DND-41 (cell line): ENCODE measurements around the gene BCL3.

Source experiments
- ATAC-seq: fragments of 200-7000 bp; cut with Tn5 transposase; 3 replicates; pipeline ENCODE4 v1.9.1; 2021; ENCODE audit warnings: low read depth; ENCODE audit not compliant: insufficient read depth
- DNase-seq: peaks from one replicate; pipeline ENCODE4 v3.0.0-alpha.2; 2020
- H2AFZ ChIP-seq: 2 replicates; pipeline ENCODE4 v1.6.0; 2012; ENCODE audit warnings: low read depth, low read length
- H3K27ac ChIP-seq: 2 replicates; pipeline ENCODE4 v1.5.1; 2012; ENCODE audit warnings: low read length, inconsistent platforms
- H3K27me3 ChIP-seq: fragments of 200-600 bp; sonication (generic); 2 replicates; pipeline ENCODE4 v1.6.0; 2012; ENCODE audit warnings: low read length, mild to moderate bottlenecking, inconsistent platforms; ENCODE audit not compliant: insufficient read depth, poor library complexity
- H3K36me3 ChIP-seq: 2 replicates; pipeline ENCODE4 v1.5.1; 2012; ENCODE audit warnings: low read length, inconsistent platforms; ENCODE audit not compliant: insufficient read depth
- H3K4me1 ChIP-seq: 2 replicates; pipeline ENCODE4 v1.5.1; 2012; ENCODE audit warnings: mild to moderate bottlenecking, low read length; ENCODE audit not compliant: insufficient read depth
- H3K4me2 ChIP-seq: 2 replicates; pipeline ENCODE4 v1.6.0; 2012; ENCODE audit warnings: mild to moderate bottlenecking, moderate library complexity, low read length, inconsistent platforms; ENCODE audit not compliant: insufficient read depth
- H3K4me3 ChIP-seq, 2 experiments: fragments of 200-600 bp in 1 of 2; shearing (Covaris generic) in 1 of 2; 2 replicates each; pipeline ENCODE4 v1.5.1; 2012 to 2016; ENCODE audit warnings: inconsistent platforms in 2 of 2, low read length in 2 of 2, mild to moderate bottlenecking in 2 of 2, low read depth in 1 of 2, moderate library complexity in 1 of 2
- H3K79me2 ChIP-seq: 2 replicates; pipeline ENCODE4 v1.6.0; 2012; ENCODE audit warnings: low read length, inconsistent platforms; ENCODE audit not compliant: insufficient read depth
- H3K9ac ChIP-seq: 2 replicates; pipeline ENCODE4 v1.6.0; 2012; ENCODE audit warnings: low read depth, mild to moderate bottlenecking, inconsistent platforms, low read length, moderate library complexity
- H3K9me3 ChIP-seq: 2 replicates; pipeline ENCODE4 v1.5.1; 2012; ENCODE audit warnings: low read length, moderate library complexity, mild to moderate bottlenecking, inconsistent platforms; ENCODE audit not compliant: insufficient read depth, severe bottlenecking
- H4K20me1 ChIP-seq: 2 replicates; pipeline ENCODE4 v1.6.0; 2012; ENCODE audit warnings: low read length; ENCODE audit not compliant: insufficient read depth
- CTCF ChIP-seq: IDR thresholded peaks from 2 replicates; pipeline ENCODE4 v1.5.1; 2012; ENCODE audit warnings: borderline replicate concordance, low read length, moderate library complexity, mild to moderate bottlenecking; ENCODE audit not compliant: poor library complexity, severe bottlenecking; ENCODE audit errors: extremely low read depth
- EZH2 ChIP-seq: IDR thresholded peaks from 3 replicates; pipeline ENCODE4 v1.6.1; 2012; ENCODE audit warnings: borderline replicate concordance, low read depth, mild to moderate bottlenecking, moderate library complexity, low read length, inconsistent platforms; ENCODE audit not compliant: severe bottlenecking

BCL3 gene

GRCh38 chr19:44745887-44746600, 2.5 kb upstream of the BCL3 start:
- Histone ChIP-seq H3K4me2 (no peak overlapping the region), H4K20me1 (peaks cover 11% of the 10 kb centered on the region), H3K4me1 (peaks cover 13% of the 10 kb centered on the region), H3K79me2 (no peaks in the 10 kb centered on the region), H3K4me3 (no peak overlapping the region), H3K9ac (no peak overlapping the region), H3K36me3 (no peaks in the 10 kb centered on the region), H3K27ac (no peak overlapping the region), H3K27me3 (peaks cover 19% of the 10 kb centered on the region), H2AFZ (no peak overlapping the region), H3K9me3 (no peaks in the 10 kb centered on the region)
- no peak for TF ChIP-seq CTCF
- TF ChIP-seq EZH2: no peak
- DNase-seq: no peak
- ATAC-seq: no peak

DNA sequence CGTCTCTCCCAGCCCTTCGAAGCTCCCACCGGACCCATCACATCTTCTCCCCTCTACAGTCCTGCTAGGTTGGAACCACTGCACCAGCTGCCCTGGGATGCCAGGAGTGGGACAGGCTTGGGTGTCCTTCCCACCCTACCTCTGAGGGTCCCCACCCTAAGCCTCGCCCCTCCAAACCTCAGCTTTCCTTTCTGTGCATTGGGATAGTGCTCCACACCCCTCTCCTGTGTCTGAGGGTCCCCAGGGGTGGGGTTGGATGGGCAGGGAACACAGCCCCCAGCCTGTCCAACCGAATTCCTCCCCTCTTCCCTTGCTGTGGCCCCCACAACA, 1.9 kb upstream of the BCL3 start:
- no peak overlapping the region for H2AFZ ChIP-seq

GRCh38 chr19:44746946-44747738, 1.4 kb upstream of the BCL3 start:
- peak overlapping the region; percentile 52 for H3K4me2 ChIP-seq
- H3K4me3 ChIP-seq: no peak overlapping the region
- H3K9ac ChIP-seq: no peak overlapping the region
- TF ChIP-seq CTCF: no peak
- no peak for TF ChIP-seq EZH2
- peaks cover 13% of the 10 kb centered on the region for H3K4me1 ChIP-seq
- DNase-seq (peak; percentile 52), ATAC-seq (peak; percentile 77)
- H4K20me1 ChIP-seq: peaks cover 11% of the 10 kb centered on the region
- no peak overlapping the region for H2AFZ ChIP-seq
- no peaks in the 10 kb centered on the region for H3K36me3 ChIP-seq
- no peaks in the 10 kb centered on the region for H3K9me3 ChIP-seq
- H3K27me3 ChIP-seq: peaks cover 19% of the 10 kb centered on the region
- no peak overlapping the region for H3K27ac ChIP-seq
- H3K79me2 ChIP-seq: no peaks in the 10 kb centered on the region

More for the DNA sequence above, 1.9 kb upstream of the BCL3 start:
- DNase-seq (no peak), ATAC-seq (no peak)
- Histone ChIP-seq H3K9me3 (no peaks in the 10 kb centered on the region), H3K4me2 (no peak overlapping the region), H3K4me3 (no peak overlapping the region), H3K36me3 (no peaks in the 10 kb centered on the region), H3K27ac (no peak overlapping the region), H3K79me2 (no peaks in the 10 kb centered on the region), H3K4me1 (peaks cover 13% of the 10 kb centered on the region), H3K9ac (no peak overlapping the region), H4K20me1 (peaks cover 11% of the 10 kb centered on the region), H3K27me3 (peaks cover 19% of the 10 kb centered on the region)
- TF ChIP-seq CTCF (no peak), EZH2 (no peak)
